OCI-LY7 (cell line): ENCODE results near the gene GPN1.

ENCODE experiments used
- CTCF ChIP-seq: fragments of 200-600 bp; sonication (generic); conservative IDR thresholded peaks from 2 replicates; pipeline ENCODE4 v1.5.1; 2014; ENCODE audit warnings: mild to moderate bottlenecking, antibody characterized with exemption, low read length, moderate library complexity, mixed read lengths
- EZH2phosphoT487 ChIP-seq: fragments of 200-600 bp; sonication (generic); IDR thresholded peaks from 2 replicates; pipeline ENCODE4 v1.6.1; 2018; ENCODE audit warnings: low read depth, borderline replicate concordance, mild to moderate bottlenecking, mixed run types, antibody characterized with exemption, low read length, moderate library complexity, mixed read lengths

- TF ChIP-seq CTCF (no peak), EZH2phosphoT487 (no peak)
Observed at GRCh38 chr2:27584597-27584996, 44.3 kb upstream of the GPN1 start.
